Smooth muscle cell (in vitro differentiated cells): ENCODE measurements around the gene POTEJ. TPM values are rescaled to one million over a fixed set of nuclear protein-coding genes. Genes with fewer than 3 reads are reported as not detected.
"Not testable (repeated sequence)": the region's sequence is repeated elsewhere in the genome, so short reads cannot be mapped to it uniquely, and the experiment has no call there.

Experiments used
- DNase-seq: peaks from one replicate; lab custom pipeline; 2025; ENCODE audit not compliant: unreplicated experiment; lab: John Stamatoyannopoulos, UW
- H2AFZ ChIP-seq: fragments of 200-600 bp; sonication (generic); 2 replicates; pipeline ENCODE4 v1.6.0; 2016; ENCODE audit warnings: antibody characterized with exemption, low read depth, mild to moderate bottlenecking
- H3F3A ChIP-seq: fragments of 200-600 bp; sonication (generic); 2 replicates; pipeline ENCODE4 v1.6.0; 2017; ENCODE audit warnings: antibody characterized with exemption, low read depth
- H3K27ac ChIP-seq: fragments of 200-600 bp; sonication (generic); 2 replicates; pipeline ENCODE4 v1.5.1; 2016; ENCODE audit warnings: low read depth, mild to moderate bottlenecking
- H3K27me3 ChIP-seq: fragments of 200-600 bp; sonication (generic); 2 replicates; pipeline ENCODE4 v1.6.1; 2016; ENCODE audit warnings: low read depth, mild to moderate bottlenecking
- H3K36me3 ChIP-seq: fragments of 200-600 bp; sonication (generic); 2 replicates; pipeline ENCODE4 v1.5.1; 2016; ENCODE audit warnings: low read depth
- H3K4me1 ChIP-seq: fragments of 200-600 bp; sonication (generic); 2 replicates; pipeline ENCODE4 v1.5.1; 2016; ENCODE audit warnings: low read depth
- H3K4me2 ChIP-seq: fragments of 200-600 bp; sonication (generic); 2 replicates; pipeline ENCODE4 v1.6.0; 2016; ENCODE audit warnings: mild to moderate bottlenecking
- H3K4me3 ChIP-seq: fragments of 200-600 bp; sonication (generic); 2 replicates; pipeline ENCODE4 v1.5.1; 2016; ENCODE audit warnings: mild to moderate bottlenecking
- H3K79me2 ChIP-seq: fragments of 200-600 bp; sonication (generic); 2 replicates; pipeline ENCODE4 v1.6.0; 2016; ENCODE audit warnings: low read depth, mild to moderate bottlenecking
- H3K9ac ChIP-seq: fragments of 200-600 bp; sonication (generic); 2 replicates; pipeline ENCODE4 v1.6.0; 2016; ENCODE audit warnings: low read depth
- H3K9me3 ChIP-seq: fragments of 200-600 bp; sonication (generic); replicated peaks from 2 replicates; pipeline ENCODE4 v1.5.1; 2016; ENCODE audit warnings: low read depth
- H4K20me1 ChIP-seq: fragments of 200-600 bp; sonication (generic); 2 replicates; pipeline ENCODE4 v1.6.0; 2016; ENCODE audit warnings: low read depth
- WGBS: methylation state at CpG from one replicate; pipeline ENCODE4 v1.1.7; 2016; ENCODE audit warnings: low lambda C conversion rate; 5-methylcytosine and 5-hydroxymethylcytosine counted together
- polyA plus RNA-seq: library from polyadenylated mRNA; unstranded; fragments of >200 nt; fragmentation: Nextera tagmentation; extraction: Ambion mirVana; gene quantifications from 2 replicates; pipeline ENCODE4 v1.2.1, GENCODE V29; 2016
- small RNA-seq: library from RNA; depleted of rRNA; stranded (forward); fragments of <200 nt; gene quantifications from one replicate; pipeline ENCODE3, GENCODE V24; 2014
- total RNA-seq: library from RNA; depleted of rRNA; stranded (reverse); fragments of >200 nt; gene quantifications from 2 replicates; pipeline ENCODE4 v1.2.3, GENCODE V29; 2014
- TF ChIP-seq, protein P1 (sequence below): fragments of 200-600 bp; sonication (generic); IDR thresholded peaks from 2 replicates; pipeline ENCODE4 v1.5.1; 2017; ENCODE audit warnings: borderline replicate concordance, mild to moderate bottlenecking, antibody characterized with exemption; ENCODE audit not compliant: insufficient read depth, poor library complexity, severe bottlenecking

POTEJ gene
- total and polyA plus RNA-seq, 2 experiments from 2014 or later: not detected

DNA sequence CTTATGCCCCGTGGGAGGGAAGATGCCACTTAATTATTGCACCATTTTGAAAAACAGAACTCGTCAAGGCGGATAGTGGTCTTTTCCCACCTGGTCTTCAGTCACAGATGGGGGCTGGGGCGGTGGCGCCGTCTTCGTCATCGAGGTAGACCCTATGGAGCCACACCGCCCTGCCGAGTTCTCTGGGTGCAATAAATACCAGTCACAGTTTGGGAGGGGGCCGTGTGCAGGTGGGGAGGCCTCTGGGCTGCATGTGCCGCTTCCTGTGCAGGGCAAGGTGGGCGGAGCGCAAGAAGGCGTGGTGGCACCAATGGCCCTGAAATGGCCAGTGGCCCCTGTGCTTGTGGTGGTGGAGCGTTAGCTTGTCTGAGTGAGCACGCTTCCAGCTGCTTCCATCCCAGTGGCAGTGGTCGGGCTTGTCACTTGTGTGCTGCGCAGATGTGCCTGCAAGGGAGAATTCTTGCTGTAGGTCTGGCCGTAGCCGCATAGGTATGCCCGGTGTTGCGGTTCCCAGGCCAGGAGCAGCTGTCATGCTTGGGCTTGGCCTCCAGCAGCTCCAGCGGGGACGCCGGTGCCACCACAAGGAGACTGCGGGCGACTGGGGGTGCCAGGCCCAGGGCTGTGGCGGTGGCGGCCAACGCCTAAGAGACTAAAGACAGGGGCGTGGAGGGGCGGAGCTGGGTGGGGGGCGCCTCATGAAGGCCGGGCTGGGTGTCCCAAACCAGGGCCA is 81.0 kb downstream of the POTEJ start:
- 93% methylated on average over 18 of the region's 35 CpGs for WGBS
- not testable (repeated sequence) for DNase-seq, H3K4me3 ChIP-seq, H3K4me1 ChIP-seq, H3K9ac ChIP-seq, H3F3A ChIP-seq, H4K20me1 ChIP-seq, H3K27ac ChIP-seq, H3K27me3 ChIP-seq, H3K36me3 ChIP-seq, H3K9me3 ChIP-seq, H2AFZ ChIP-seq, H3K79me2 ChIP-seq, H3K4me2 ChIP-seq

DNA sequence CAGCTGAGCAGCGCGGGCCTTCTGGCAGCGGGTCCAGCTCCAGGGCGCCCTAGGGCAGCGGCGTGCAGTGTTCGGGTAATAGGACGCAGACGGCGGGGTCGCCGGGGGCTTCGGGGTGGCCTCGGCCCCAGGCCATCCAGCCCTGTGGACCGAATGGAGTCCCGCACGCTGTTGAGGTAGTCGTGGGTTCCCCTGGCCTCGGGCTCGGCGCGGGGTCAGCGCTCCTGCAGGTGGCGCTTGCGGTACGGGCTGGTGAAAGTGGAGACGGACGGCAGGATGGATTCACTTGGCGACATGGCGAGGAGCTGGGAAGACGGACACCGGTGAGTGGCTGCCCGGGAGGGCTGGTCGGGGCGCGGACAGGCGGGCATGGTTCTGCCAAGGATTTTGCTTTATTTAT is 82.2 kb downstream of the POTEJ start:
- not testable (repeated sequence) for H3K9ac ChIP-seq, H3K27ac ChIP-seq, H3K27me3 ChIP-seq, DNase-seq, H3K4me2 ChIP-seq, H3F3A ChIP-seq, H3K4me1 ChIP-seq, H3K4me3 ChIP-seq, H3K79me2 ChIP-seq, H3K36me3 ChIP-seq, H4K20me1 ChIP-seq, H2AFZ ChIP-seq, H3K9me3 ChIP-seq
- 6% methylated on average over 30 of the region's 37 CpGs for WGBS
- TF ChIP-seq, protein P1, sequence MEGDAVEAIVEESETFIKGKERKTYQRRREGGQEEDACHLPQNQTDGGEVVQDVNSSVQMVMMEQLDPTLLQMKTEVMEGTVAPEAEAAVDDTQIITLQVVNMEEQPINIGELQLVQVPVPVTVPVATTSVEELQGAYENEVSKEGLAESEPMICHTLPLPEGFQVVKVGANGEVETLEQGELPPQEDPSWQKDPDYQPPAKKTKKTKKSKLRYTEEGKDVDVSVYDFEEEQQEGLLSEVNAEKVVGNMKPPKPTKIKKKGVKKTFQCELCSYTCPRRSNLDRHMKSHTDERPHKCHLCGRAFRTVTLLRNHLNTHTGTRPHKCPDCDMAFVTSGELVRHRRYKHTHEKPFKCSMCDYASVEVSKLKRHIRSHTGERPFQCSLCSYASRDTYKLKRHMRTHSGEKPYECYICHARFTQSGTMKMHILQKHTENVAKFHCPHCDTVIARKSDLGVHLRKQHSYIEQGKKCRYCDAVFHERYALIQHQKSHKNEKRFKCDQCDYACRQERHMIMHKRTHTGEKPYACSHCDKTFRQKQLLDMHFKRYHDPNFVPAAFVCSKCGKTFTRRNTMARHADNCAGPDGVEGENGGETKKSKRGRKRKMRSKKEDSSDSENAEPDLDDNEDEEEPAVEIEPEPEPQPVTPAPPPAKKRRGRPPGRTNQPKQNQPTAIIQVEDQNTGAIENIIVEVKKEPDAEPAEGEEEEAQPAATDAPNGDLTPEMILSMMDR: peak; percentile 26

DNA sequence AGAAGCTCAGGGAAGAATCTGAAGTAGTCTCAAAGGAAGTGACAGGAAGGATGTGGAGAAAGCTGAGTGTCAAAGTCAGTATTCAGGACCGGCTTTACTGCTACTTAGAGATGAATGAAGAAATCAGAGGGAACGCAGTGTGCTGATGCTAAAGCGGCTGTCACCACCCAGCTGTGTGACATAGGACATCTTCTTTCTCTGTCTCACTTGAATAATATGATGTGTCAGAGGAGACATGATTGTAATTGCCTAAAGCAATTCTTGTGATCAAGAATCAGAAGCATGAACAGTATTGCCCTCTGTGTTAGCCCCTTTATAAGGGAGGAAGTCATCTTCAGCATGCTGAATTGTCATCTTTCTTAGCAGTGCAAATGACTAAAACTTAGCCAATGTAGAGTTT is 92.0 kb downstream of the POTEJ start:
- H3F3A ChIP-seq, H2AFZ ChIP-seq, H4K20me1 ChIP-seq, H3K4me2 ChIP-seq, H3K79me2 ChIP-seq, DNase-seq, H3K4me3 ChIP-seq, H3K36me3 ChIP-seq, H3K27me3 ChIP-seq, H3K9ac ChIP-seq, H3K4me1 ChIP-seq, H3K27ac ChIP-seq, H3K9me3 ChIP-seq: not testable (repeated sequence)
- 89% methylated on average over 3 of the region's 3 CpGs for WGBS

Small RNA genes within 50 kb of the gene (small RNA-seq; reads per million reads assigned to genes)
- not detected for gene RF00017
- not detected for gene RNU6-848P

Other genes with a start within 250 kb of the POTEJ start
- 0.90 and 1.0 TPM in 2 replicates for gene POTEI, start 102.1 kb upstream of the POTEJ start, total RNA-seq
- 0.13 and 1.2 TPM in 2 replicates for gene POTEI, start 102.1 kb upstream of the POTEJ start, polyA plus RNA-seq
- not detected in 2 replicates for gene CFC1B, start 90.2 kb upstream of the POTEJ start, total RNA-seq
- gene CFC1B, start 90.2 kb upstream of the POTEJ start, polyA plus RNA-seq: not detected in 2 replicates
- gene CFC1, start 11.9 kb upstream of the POTEJ start, total RNA-seq: not detected in 2 replicates
- gene CFC1, start 11.9 kb upstream of the POTEJ start, polyA plus RNA-seq: not detected in 2 replicates
- gene GPR148, start 117.6 kb downstream of the POTEJ start, total RNA-seq: not detected in 2 replicates
- not detected in 2 replicates for gene GPR148, start 117.6 kb downstream of the POTEJ start, polyA plus RNA-seq
- gene AMER3, start 144.1 kb downstream of the POTEJ start, total RNA-seq: not detected in 2 replicates
- not detected in 2 replicates for gene AMER3, start 144.1 kb downstream of the POTEJ start, polyA plus RNA-seq
- 11.4 and 16.0 TPM in 2 replicates for gene ARHGEF4, start 225.5 kb downstream of the POTEJ start, total RNA-seq
- gene ARHGEF4, start 225.5 kb downstream of the POTEJ start, polyA plus RNA-seq: 13.0 and 14.9 TPM in 2 replicates